Measurements from ENCODE around the gene TGFBR3.

DNA sequence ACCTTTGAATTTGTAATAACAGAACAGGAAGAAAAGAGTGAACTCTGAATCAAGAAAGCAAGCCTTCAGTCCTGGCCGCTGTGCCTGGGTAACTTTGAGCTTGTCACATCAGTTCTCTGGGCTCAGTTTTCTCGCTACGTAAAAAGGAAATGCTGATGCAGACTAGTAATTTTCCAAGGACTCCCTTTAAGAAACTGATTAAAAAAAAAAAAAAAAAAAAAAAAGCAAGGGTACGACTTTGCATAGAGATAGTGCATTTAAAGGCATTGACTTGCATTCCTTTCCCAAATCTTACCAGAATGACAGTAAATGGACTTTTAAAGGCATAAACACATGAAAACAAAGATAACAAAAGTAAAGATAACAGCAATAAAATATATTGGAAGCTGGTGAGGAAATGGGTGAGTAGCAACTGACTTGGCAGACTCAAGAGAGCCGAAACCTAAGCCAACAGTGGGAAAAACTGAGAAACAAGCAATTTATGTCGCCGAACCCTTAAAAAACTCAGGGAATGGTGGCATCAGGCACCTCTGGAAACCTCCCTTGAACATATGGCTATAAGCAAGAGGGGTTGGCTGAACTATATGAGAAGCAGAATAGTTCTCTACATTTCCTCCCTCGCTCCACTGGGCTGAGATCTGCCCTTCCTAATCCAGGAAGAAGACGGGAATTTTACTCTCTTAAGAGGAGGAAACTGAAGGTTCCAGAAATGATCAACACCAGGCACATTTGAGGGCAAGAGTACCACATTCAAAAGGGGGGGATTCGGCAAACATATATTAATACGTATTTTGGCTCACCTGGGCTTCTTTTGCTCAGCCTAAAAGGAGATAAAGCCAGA, 196.1 kb downstream of the TGFBR3 start:
- TF ChIP-seq POLR2A (IDR thresholded peaks at IDR 0.05; ENCODE audit: low read depth, low read length), result no peak
- no peak for TF ChIP-seq POLR2AphosphoS5 (IDR thresholded peaks at IDR 0.05; ENCODE audit: low read depth, low read length)
- no peak for TF ChIP-seq TAF1 (IDR thresholded peaks at IDR 0.05; ENCODE audit: borderline replicate concordance, low read depth, low read length)
